HG03135 (cell line): ENCODE results near the gene DISP2.

Source experiments
- ATAC-seq: cut with Tn5 transposase; IDR thresholded peaks from one replicate; pipeline ENCODE4 v1.9.1; 2021; ENCODE audit warnings: mild to moderate bottlenecking, moderate library complexity; ENCODE audit not compliant: unreplicated experiment

The DISP2 gene

DNA sequence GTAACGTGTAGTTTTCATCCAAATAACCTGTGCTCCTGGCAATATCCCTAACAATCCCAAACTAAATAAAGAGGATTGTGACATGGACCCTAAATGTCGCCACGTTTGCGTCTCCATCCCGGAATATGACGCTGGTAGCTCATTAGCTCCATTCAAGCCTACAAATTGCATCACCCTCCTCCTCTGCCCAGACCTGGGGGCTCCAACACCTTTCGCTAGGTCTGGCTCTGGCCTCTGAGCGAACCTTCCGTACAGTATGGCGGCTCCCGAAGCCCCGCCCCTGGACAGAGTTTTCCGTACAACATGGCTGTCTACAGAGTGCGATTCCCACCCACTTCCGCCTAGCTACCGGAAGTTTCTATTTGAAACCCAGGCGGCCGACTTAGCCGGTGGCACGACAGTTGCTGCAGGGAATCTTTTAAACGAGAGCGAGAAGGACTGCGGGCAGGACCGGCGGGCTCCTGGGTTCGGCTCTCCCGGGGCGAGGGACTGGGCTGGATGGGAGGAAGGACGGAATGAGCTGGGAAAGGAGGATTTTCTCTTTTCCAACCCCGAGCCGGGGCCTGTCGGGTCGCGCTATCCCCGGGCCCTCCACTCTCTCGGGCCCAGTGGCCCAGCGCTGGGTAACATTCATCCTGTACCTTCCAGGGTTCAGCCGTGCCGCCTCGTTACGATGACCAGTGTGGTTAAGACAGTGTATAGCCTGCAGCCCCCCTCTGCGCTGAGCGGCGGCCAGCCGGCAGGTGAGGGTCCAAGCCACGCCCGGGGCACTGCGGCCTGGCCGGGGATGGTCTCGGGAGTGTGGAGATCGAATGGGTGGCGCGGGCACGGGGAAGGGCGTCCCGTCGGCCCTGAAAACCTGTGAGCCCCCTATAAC, 24.8 kb downstream of the DISP2 start, which contains the start of gene KNSTRN:
Gene KNSTRN (plus strand): TSS at position 142 of the 877 bp plus-strand sequence. CDS start 115 bp downstream, at position 257.
- ATAC-seq = peak; percentile 94

DNA sequence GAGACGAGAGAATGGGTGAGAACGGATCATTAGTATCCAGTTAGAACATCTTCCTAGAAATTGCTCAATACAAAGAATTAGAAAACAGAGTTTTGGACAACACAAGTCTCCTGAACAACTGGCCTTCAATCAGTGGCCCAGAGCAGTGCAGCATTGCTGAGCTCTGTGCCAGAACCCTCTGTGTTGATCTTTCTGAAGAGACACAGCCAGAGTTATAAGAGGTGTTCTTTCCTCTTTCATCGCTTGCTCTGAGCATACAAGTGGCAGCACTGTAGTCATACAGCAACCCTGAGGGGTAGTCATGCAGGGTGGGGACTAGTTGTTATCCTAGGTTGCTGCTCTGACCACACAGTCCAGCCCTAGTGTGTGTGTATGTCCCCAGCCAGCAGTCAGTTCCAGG, 28.5 kb downstream of the DISP2 start:
- no peak for ATAC-seq

DNA sequence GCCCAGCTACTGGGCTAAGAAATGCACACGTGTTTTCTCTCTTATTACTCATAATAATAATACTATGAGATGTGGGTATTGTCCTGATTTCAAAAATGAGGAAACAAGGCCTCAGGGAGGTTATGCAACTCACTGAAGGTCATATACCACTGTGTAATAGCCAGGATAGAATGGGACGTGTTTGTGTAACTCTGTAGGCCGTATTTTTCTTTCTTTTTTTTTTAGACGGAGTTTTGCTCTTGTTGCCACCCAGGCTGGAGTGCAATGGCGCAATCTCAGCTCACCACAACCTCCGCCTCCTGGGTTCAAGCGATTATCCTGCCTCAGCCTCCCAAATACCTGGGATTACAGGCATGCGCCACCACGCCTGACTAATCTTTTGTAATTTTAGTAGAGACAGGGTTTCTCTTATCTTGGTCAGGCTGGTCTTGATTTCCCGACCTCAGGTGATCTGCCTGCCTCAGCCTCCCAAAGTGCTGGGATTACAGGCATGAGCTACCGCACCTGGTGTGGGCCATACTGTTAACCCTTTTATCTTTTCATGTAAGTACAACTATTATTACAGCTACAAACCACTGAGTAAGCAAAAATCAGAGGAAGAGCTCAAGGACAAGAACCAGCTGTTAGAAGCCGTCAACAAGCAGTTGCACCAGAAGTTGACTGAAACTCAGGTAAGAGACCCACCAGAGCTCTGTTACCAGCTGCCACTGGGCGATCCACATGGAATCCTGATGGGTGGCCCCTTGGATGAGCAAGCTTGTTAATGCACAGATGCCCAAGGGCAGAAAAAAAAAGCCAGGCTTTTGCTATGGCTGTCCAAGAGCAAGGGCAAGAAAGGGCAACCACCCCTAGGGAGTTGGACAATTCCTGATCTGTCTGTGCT, 31.2 kb downstream of the DISP2 start:
- no peak for ATAC-seq

DNA sequence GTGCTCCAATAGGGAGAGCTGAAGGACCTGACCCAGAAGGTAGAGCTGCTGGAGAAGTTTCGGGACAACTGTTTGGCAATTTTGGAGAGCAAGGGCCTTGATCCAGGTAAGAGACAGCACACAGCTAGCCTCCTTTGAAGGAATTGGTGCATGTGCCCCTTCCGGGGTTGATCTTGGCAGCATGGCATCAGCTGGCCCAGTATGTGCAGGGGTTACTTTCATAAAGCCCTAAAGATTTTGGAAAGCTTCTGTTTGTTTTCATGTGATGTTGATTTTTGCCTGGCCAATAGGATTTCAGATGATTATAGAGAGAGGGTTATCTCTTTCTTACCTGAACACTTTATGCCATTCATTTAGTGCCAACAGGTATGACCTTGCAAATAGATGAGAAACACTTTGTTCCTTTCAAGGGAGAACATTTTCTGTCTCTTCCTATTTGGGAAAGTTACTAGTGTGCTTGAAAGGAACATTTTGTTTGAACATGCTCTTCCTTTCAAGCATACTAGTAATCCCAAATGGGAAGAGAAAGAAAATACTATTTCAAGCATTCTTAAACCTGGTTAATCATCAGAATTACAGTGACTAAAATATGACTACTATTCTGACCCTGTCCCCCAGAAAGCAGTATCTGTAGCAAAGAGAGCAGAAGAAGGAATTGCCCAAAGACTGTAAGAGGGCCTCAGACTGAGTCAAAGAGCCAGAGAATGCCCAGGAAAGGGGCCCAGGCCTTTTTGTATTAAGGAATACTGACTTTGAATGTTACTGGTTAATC, 32.0 kb downstream of the DISP2 start:
- ATAC-seq = no peak

DNA sequence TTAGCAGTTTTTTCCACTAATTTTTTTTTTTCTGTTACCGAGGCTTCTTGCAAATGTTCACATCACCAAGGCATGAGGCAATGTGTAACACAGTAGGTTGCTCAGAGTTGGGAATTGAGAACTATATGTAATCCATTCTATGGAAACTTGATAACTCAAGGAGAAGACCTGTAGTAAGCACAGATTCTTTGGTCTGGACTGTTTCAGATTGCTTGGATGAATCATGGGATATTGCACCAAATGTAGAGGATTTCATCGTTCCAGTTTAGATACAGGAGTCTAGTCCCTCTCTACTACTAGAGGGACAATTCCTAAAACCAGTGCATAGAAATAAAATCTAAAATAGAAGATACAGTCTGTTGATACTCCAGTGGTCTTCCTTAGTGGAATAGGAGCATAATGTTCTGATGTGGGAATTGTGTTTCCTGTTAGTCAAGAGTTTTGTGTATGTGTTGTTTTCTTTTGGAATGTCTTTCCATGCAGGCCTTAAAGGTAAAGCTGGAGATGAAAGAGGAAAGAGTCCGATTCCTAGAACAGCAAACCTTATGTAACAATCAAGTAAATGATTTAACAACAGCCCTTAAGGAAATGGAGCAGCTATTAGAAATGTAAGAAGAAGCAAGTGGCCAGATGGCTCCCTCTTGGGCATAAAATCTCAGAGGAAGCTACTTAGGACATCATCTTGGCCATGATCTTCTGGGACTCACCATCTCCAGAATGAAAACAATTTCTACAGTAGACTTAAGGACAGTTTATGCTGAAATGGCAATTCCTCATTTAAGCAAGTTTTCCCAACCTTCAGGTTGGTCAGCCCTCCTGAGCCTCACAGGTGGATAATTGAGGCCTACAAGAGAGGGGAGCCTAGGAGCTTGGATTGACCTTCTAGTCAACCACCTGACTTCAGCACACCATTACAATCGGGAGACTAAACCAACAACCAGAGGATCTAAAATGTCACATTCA, 35.2 kb downstream of the DISP2 start:
- ATAC-seq = no peak

DNA sequence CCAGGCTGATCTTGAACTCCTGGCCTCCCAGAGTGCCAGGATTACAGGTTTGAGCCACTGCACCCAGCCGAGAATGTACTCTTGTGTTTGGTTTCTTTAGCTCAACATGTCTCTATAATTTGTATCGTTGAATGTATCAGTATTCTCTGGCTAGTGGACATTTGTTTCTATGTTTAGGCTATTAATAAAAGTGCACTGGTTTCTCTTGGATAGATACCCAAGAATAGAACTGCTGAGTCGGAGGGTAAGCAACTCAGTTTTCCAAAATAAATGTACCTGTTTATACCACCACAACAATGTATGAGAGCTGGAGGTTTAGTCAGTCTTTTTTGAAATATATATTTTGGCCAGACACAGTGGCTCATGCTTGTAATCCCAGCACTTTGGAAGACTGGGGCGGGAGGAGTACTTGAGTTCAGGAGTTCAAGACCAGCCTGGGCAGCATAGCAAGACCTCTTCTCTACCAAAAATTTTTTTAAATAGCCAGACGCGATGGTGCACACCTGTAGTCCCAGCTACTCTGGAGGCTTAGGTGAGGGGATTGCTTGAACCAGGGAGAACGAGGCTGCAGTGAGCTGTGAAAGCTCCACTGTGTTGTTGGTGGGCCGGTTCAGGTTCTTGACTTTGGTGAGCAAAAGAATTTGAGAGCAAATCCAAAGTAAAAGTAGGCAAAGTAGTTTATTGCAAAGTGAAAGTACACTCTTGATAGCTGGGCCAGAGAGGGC, 39.8 kb downstream of the DISP2 start:
- no peak for ATAC-seq

DNA sequence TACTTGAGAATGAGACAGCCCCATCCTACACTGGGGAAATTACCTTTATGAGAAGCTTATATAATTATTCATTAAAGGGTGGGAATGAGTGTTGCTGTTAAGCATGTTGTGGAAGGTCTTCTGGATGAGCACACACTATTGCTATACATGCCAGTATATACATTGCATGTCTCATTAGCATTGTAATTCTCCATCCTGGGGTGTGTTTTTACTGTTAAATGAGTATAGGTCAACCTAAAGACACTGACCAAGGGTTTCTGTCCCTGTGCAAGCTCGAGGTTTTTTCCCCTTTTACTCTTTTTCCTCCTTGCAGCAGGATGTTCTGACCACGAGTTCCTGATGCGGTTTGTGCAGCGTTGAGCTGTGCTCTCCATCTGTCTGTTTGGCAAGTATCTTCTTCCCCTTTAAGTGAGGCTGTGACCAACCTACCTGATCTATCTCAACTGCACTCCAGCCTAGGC, 40.4 kb downstream of the DISP2 start:
- ATAC-seq = peak; percentile 59

DNA sequence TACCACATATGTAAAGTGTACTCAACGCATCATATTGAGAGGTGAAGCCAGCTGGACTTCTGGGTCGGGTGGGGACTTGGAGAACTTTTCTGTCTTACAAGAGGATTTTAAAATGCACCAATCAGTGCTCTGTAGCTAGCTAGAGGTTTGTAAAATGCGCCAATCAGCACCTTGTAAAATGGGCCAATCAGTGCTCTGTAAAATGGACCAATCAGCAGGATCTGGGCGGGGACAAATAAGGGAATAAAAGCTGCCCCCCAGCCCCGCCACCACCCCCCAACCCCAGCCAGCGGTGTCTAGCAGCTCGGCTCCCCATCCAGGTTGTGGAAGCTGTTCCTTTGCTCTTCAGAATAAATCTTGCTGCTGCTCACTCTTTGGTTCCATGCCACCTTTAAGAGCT, 41.4 kb downstream of the DISP2 start:
- no peak for ATAC-seq

DNA sequence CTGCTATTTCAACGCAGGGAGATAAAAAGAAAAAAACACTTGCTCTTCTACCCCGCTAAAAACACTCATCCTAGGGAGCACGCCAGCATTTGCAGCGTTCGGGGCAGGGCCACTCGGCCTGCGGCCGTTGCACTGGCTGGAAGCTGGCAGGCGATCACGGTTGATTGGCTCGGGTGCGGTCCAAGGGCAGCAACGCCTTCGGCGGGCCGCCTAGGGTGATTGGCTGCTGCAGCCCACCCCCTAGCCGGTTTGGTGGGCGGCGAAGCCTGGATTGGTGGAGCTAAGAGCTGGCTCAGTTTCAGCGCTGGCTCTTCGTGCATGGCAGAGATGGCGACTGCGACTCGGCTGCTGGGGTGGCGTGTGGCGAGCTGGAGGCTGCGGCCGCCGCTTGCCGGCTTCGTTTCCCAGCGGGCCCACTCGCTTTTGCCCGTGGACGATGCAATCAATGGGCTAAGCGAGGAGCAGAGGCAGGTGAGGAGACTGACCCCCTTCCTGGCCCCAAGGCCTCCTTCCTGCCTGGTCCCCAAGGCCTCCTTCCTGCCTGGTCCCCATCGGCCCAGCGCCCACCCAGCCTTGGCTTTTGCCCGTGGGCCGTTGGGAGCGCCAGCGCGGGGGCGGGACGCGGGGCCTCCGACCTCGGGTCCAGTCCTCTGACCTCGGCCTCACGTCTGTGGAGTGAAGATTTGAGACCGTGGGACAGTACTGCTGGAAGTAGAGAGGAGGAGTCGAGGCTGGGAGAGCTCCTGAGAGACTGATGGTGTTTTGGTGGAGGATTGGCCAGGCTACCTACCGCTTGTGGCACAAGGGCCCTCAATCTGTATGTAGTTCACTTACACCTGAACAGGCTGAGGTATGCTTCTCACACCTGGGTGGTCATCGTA, 47.7 kb downstream of the DISP2 start, which contains the start of gene IVD:
Gene IVD (plus strand): TSS at position 295 of the 881 bp plus-strand sequence. CDS start 33 bp downstream, at position 328.
- peak; percentile 76 for ATAC-seq

DNA sequence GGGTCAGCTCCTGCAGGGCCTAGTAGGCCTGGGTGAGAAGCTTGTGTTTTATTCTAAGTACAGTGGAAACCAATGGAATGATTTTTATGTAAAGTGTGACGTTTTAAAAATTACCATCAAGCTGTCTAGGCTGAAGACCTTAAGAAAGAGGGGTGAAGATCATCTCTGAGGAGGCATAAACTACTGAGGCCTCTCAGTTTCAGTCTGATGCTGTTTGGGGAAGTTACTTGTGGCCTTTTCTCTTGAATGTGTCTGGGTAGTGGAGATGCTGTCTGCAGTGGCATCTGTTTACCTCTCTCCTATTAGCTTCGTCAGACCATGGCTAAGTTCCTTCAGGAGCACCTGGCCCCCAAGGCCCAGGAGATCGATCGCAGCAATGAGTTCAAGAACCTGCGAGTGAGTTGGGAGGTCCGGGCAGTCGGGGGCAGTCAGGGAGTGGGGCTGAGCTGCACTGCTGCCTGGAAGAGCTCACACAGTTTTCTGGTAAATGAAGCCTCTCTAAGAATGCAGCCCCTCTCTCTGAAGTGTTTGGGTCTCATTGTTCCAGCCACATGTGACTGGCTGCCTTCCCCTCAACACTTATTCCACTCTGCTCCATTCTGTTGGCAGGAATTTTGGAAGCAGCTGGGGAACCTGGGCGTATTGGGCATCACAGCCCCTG, 49.4 kb downstream of the DISP2 start:
- peak; percentile 63 for ATAC-seq

DNA sequence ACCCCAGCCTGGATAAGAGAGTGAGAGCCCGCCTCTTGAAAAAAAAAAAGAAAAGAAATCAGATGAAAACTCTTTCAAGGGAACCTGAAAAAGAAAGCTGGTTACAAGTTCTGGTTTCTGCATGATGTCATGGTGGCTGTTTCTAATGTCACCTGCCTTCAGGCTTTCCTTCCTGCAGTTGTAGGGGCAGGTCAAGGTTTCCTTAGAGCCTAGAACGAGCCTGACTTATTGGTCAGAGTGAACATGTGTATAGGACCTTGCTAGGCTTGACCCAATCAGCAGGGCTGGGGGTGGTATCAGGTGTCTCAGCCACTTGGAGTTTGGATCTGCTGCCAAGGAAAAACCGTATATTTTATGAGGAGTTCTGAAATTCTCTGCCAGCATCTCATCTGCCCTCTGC, 51.3 kb downstream of the DISP2 start:
- no peak for ATAC-seq

DNA sequence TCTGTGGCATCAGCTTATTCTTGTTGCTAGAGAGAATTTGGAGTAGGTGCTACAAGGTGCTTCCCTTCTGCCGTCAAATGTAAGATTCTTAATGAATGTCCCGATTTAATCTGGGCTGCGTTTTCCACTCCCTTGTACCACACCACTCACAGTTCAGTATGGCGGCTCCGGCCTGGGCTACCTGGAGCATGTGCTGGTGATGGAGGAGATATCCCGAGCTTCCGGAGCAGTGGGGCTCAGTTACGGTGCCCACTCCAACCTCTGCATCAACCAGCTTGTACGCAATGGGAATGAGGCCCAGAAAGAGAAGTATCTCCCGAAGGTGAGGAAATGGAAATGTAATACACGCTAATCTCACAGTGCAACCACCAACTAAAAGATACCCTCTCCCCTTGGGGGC, 52.5 kb downstream of the DISP2 start:
- no peak for ATAC-seq

DNA sequence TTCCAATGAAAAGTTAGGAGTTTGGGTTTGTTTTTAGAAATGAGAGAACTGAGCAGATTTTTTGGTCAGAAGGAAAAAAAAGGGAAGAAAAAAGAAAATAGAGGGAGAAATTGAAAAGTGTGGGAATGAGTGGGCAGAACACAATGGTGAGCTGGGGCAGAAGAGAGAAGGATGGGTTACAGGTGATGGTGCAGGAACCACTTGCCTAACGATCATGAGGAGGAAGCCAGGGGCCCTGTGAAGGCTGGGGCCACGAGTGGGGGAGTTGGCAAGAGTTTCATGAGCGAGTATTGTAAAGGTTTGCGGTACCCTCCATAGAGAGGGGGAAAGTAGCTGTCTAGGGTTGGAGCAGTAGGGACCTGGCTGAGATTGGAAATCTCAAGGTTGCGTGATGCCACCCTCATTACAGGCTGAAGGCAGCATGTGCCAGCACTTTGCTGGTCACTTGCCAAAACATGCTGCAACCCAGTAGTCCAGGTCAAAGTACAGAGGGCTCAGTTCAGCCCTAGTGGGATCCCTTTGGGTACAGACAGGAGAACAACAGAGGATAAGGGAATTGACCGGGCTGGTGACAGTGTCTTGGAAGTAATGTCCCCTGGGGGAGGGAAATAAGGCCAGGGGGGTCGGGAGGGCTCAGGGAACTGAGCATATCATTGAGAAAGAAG, 54.2 kb downstream of the DISP2 start:
- ATAC-seq = no peak

DNA sequence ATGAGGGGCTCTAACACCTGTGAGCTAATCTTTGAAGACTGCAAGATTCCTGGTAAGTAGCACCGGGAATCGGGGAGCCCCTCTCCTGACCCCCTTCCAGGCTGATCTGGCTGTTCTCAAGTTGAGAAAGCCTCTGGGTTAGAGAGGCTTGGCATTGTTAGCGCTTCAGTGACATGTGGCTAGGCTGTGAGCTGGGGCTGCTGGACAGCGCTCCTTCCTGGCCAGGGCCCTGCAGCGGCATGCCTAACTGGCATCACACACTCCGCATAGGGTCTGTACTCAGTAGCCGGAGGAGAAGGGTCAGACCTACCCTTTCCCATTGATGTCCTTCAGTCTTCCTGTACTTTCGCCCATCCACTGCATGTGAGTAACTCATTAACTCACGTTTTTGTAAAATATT, 55.0 kb downstream of the DISP2 start:
- no peak for ATAC-seq

DNA sequence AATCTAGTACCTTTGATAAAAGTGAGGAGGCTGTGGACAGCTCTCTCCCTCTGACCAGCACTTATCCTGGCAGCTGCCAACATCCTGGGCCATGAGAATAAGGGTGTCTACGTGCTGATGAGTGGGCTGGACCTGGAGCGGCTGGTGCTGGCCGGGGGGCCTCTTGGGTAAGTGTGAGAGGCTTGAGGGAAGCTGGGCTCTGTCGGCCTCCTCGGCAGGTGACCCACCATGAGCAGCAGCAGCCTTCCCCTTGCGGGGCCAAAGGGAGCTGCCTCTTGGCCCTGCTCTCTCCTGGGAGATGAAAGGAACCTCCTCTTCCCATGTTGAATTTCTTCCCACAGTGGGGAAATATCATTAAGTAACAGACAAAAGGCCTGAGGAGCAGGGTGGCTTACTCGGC, 56.8 kb downstream of the DISP2 start:
- no peak for ATAC-seq

DNA sequence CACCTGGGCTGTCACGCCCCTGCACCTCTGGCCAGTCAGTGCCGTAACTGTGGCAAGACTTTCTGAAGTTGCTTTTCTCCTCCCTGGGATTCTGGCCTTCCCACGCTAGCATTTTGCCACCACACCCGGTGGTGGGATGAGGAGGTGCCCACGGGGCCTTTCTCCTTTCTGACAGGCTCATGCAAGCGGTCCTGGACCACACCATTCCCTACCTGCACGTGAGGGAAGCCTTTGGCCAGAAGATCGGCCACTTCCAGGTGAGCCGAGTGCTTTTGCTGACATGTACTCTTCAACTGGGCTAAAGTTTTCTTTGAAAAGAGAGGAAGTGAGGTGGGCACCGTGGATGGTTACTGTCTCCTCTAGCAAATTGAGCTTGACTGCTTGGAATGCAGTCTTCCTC, 57.2 kb downstream of the DISP2 start:
- no peak for ATAC-seq

DNA sequence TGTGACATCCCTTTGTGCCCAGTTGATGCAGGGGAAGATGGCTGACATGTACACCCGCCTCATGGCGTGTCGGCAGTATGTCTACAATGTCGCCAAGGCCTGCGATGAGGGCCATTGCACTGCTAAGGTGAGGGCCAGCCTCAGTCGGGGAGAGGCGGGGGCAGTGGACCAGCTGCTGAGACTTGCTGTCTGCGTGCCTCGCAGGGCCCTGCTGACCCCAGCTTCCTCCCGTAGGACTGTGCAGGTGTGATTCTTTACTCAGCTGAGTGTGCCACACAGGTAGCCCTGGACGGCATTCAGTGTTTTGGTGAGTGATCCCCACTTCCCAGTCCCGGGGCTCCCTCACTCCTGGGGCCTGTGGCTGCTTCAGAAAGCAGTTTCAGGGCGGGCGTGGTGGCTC, 58.0 kb downstream of the DISP2 start:
- no peak for ATAC-seq
